GM12891 (cell line): Measurements from ENCODE around the gene ID3.

Source experiments
- DNase-seq: peaks from one replicate; pipeline ENCODE4 v3.0.0; 2011; ENCODE audit warnings: low spot score; ENCODE audit not compliant: insufficient read length
- FAIRE-seq: peaks from 2 replicates; lab custom pipeline; 2011; peaks lifted over from hg19 to GRCh38; lab: Jason Lieb, UNC
- PAX5 ChIP-seq: IDR thresholded peaks from 2 replicates; pipeline ENCODE4 v1.6.1; 2011; ENCODE audit warnings: low read length, moderate library complexity, mild to moderate bottlenecking; ENCODE audit not compliant: insufficient read depth, severe bottlenecking
- POLR2A ChIP-seq: IDR thresholded peaks from 2 replicates; pipeline ENCODE4 v1.6.1; 2011; ENCODE audit warnings: low read depth, low read length, control low read depth
- POLR2AphosphoS5 ChIP-seq: IDR thresholded peaks from 2 replicates; pipeline ENCODE4 v1.6.1; 2011; ENCODE audit warnings: low read depth, low read length, control low read depth
- POU2F2 ChIP-seq: IDR thresholded peaks from 2 replicates; pipeline ENCODE4 v1.6.1; 2011; ENCODE audit warnings: low read depth, mild to moderate bottlenecking, control low read depth, low read length, moderate library complexity
- SPI1 ChIP-seq: IDR thresholded peaks from 2 replicates; pipeline ENCODE4 v1.6.1; 2011; ENCODE audit warnings: low read depth, low read length, control low read depth
- TAF1 ChIP-seq: IDR thresholded peaks from 2 replicates; pipeline ENCODE4 v1.6.1; 2011; ENCODE audit warnings: low read depth, low read length, control low read depth

The ID3 gene

DNA sequence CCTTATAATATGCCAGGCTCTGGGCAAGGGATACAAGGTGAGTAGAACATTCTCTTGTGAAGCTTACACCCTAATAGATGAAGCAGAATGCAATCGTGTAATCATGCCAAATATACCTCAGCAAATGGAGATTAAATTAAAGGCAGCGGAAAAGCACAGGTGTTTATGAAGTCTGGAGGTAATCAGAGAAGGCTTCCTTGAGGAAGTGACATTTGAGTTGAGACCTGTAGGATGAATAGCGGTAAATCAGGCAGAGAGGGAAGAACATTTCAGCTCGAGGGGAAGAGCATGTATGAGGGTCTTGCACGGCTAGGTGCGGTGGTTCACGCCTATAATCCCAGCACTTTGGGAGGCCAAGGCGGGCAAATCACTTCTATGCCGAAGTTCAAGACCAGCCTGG lies 41.7 kb downstream of the ID3 start:
- FAIRE-seq (no peak), DNase-seq (no peak)
- TF ChIP-seq POLR2AphosphoS5 = no peak
- no peak for TF ChIP-seq SPI1
- TF ChIP-seq TAF1 = no peak
- TF ChIP-seq POLR2A = no peak
- TF ChIP-seq POU2F2 = no peak
- TF ChIP-seq PAX5 = no peak

- DNase-seq (no peak), FAIRE-seq (no peak)
- no peak for TF ChIP-seq PAX5
Observed at GRCh38 chr1:23515905-23516304, 43.4 kb downstream of the ID3 start.

- TF ChIP-seq SPI1 (no peak), POLR2AphosphoS5 (no peak), POU2F2 (no peak), POLR2A (no peak), PAX5 (no peak), TAF1 (no peak)
- FAIRE-seq = no peak
- DNase-seq = no peak
Observed at GRCh38 chr1:23514111-23514679, 45.1 kb downstream of the ID3 start.

- TF ChIP-seq POU2F2 (no peak), PAX5 (no peak), POLR2A (no peak), TAF1 (no peak), POLR2AphosphoS5 (no peak), SPI1 (no peak)
- FAIRE-seq (no peak), DNase-seq (no peak)
Observed at GRCh38 chr1:23509896-23510295, 49.4 kb downstream of the ID3 start.
